K562 (cell line): Measurements from ENCODE around the gene AP1M1. TPM values are rescaled to one million over a fixed set of nuclear protein-coding genes. Genes with fewer than 3 reads are reported as not detected.
A peak's percentile ranks its signal among the peaks of the same experiment; 100 is the strongest.

Experiments used
- ATF1 ChIP-seq, 2 experiments: fragments of 450-650 bp in 1 of 2; IDR thresholded peaks; 2 replicates each; pipeline ENCODE4 v1.6.1; 2016; ENCODE audit warnings: missing compliant biosample characterization in 1 of 2, missing genetic modification characterization in 1 of 2
- CHD1 ChIP-seq: fragments of 200-600 bp; sonication (generic); IDR thresholded peaks from one replicate; pipeline ENCODE4 v1.6.1; 2012; ENCODE audit warnings: mild to moderate bottlenecking, moderate library complexity, low read length, inconsistent platforms
- E2F6 ChIP-seq, 2 experiments: IDR thresholded peaks; 2 replicates each; pipeline ENCODE4 v1.6.1; 2011; ENCODE audit warnings: borderline replicate concordance in 1 of 2, control low read depth in 1 of 2, low read depth in 1 of 2, low read length in 1 of 2, mild to moderate bottlenecking in 1 of 2, mixed read lengths in 1 of 2, moderate library complexity in 1 of 2; ENCODE audit not compliant: insufficient read depth in 1 of 2, insufficient read length in 1 of 2, poor library complexity in 1 of 2, severe bottlenecking in 1 of 2; ENCODE audit errors: extremely low read depth in 1 of 2
- EP400 ChIP-seq: fragments of 450-650 bp; IDR thresholded peaks from 2 replicates; pipeline ENCODE4 v1.6.1; 2017; ENCODE audit warnings: antibody characterized with exemption, mild to moderate bottlenecking, moderate library complexity
- ETV5 ChIP-seq: sonication (generic); formaldehyde crosslinking; IDR thresholded peaks from 2 replicates; pipeline ENCODE4 v1.4.0; 2020; ENCODE audit warnings: low read depth, mild to moderate bottlenecking, missing genetic modification reagents
- GATAD2A ChIP-seq: fragments of 450-650 bp; IDR thresholded peaks from 2 replicates; pipeline ENCODE4 v1.6.1; 2017
- HNRNPL ChIP-seq: fragments of 200-400 bp; formaldehyde crosslinking; IDR thresholded peaks from 2 replicates; pipeline ENCODE4 v1.6.1; 2017; ENCODE audit warnings: low read depth, mild to moderate bottlenecking, low read length
- KDM1A ChIP-seq, 2 experiments: fragments of 450-650 bp; IDR thresholded peaks; 2 replicates each; pipeline ENCODE4 v1.6.1; 2016; ENCODE audit warnings: mild to moderate bottlenecking in 2 of 2
- KLF1 ChIP-seq: fragments of 450-650 bp; IDR thresholded peaks from 2 replicates; pipeline ENCODE4 v1.6.1; 2016; ENCODE audit warnings: missing genetic modification characterization, missing compliant biosample characterization
- MECOM ChIP-seq: fragments of 250-450 bp; sonication (Bioruptor Pico); IDR thresholded peaks from 2 replicates; pipeline ENCODE4 v1.8.0; 2022; ENCODE audit warnings: inconsistent platforms
- MEF2A ChIP-seq: IDR thresholded peaks from 2 replicates; pipeline ENCODE4 v1.6.1; 2011; ENCODE audit warnings: low read depth, mild to moderate bottlenecking, low read length, moderate library complexity; ENCODE audit not compliant: control insufficient read depth
- RBM22 ChIP-seq: fragments of 200-400 bp; formaldehyde crosslinking; IDR thresholded peaks from 2 replicates; pipeline ENCODE4 v1.6.1; 2018; ENCODE audit warnings: low read length, low read depth; ENCODE audit not compliant: poor library complexity, severe bottlenecking
- RFX1 ChIP-seq: fragments of 450-650 bp; IDR thresholded peaks from 2 replicates; pipeline ENCODE4 v1.6.1; 2016; ENCODE audit warnings: mild to moderate bottlenecking, moderate library complexity
- SIN3A ChIP-seq, 2 experiments: fragments of 150-350 bp in 1 of 2; IDR thresholded peaks; 2 replicates each; pipeline ENCODE4 v1.6.1; 2011 to 2016; ENCODE audit warnings: borderline replicate concordance in 2 of 2, low read depth in 2 of 2, low read length in 2 of 2, mild to moderate bottlenecking in 2 of 2, moderate library complexity in 2 of 2; ENCODE audit not compliant: control insufficient read depth in 1 of 2
- THAP12 ChIP-seq: fragments of 250-450 bp; sonication (Bioruptor Pico); IDR thresholded peaks from 2 replicates; pipeline ENCODE4 v1.9.0; 2021; ENCODE audit warnings: mild to moderate bottlenecking, inconsistent platforms
- ZBTB7A ChIP-seq: IDR thresholded peaks from 2 replicates; pipeline ENCODE4 v1.6.1; 2011; ENCODE audit warnings: low read depth, mild to moderate bottlenecking, low read length, moderate library complexity, borderline replicate concordance; ENCODE audit not compliant: control insufficient read depth
- ZFX ChIP-seq: sonication (generic); formaldehyde crosslinking; IDR thresholded peaks from 2 replicates; pipeline ENCODE4 v1.8.0; 2022; ENCODE audit warnings: mild to moderate bottlenecking, missing genetic modification reagents, moderate library complexity
- ZNF668 ChIP-seq: fragments of 250-450 bp; sonication (Bioruptor Pico); IDR thresholded peaks from 2 replicates; pipeline ENCODE4 v1.8.0; 2022; ENCODE audit warnings: mild to moderate bottlenecking, inconsistent platforms
- ZNF766 ChIP-seq: fragments of 200-800 bp; sonication (Bioruptor generic); conservative IDR thresholded peaks from 2 replicates; pipeline ENCODE4 v1.6.1; 2016; ENCODE audit warnings: missing genetic modification characterization, missing compliant biosample characterization
- polyA plus RNA-seq, 8 experiments: library from polyadenylated mRNA; depleted of rRNA in 4 of 8; stranded (reverse) in 5 of 8; unstranded in 3 of 8; fragments of >200 nt; fragmentation: Nextera tagmentation in 2 of 8; fragmentation: Illumina TruSeq in 1 of 8; extraction: Ambion mirVana in 2 of 8; extraction: Trizol in 1 of 8; gene quantifications; 2 replicates each; pipeline versions ENCODE4 v1.2.1 to v1.2.3, GENCODE V29; 2011 to 2014; ENCODE audit warnings: inconsistent platforms in 1 of 8, missing spikeins in 1 of 8
- total RNA-seq, 7 experiments: library from RNA; depleted of rRNA in 6 of 7; stranded (reverse); fragments of >200 nt in 6 of 7; fragmentation: Illumina TruSeq in 2 of 7; extraction: Trizol in 2 of 7; gene quantifications; 2 replicates each; pipeline versions ENCODE4 v1.2.1 to v1.2.3, GENCODE V29; 2011 to 2021; ENCODE audit warnings: low replicate concordance in 1 of 7
- TF ChIP-seq, protein P1 (sequence below): conservative IDR thresholded peaks from 2 replicates; pipeline ENCODE4 v1.6.1; 2011; ENCODE audit warnings: low read depth, mild to moderate bottlenecking, low read length; ENCODE audit not compliant: control insufficient read depth
- TF ChIP-seq, protein P2 (sequence below): fragments of 450-650 bp; formaldehyde crosslinking; IDR thresholded peaks from 2 replicates; pipeline ENCODE4 v1.4.0; 2020; ENCODE audit warnings: mild to moderate bottlenecking, moderate library complexity

AP1M1 gene
- total and polyA plus RNA-seq, 9 of the 15 experiments (the other 6 are each of a cell fraction or from before 2014, with no cell fraction given) = 0.87 to 56.2 (median 29.1) TPM

DNA sequence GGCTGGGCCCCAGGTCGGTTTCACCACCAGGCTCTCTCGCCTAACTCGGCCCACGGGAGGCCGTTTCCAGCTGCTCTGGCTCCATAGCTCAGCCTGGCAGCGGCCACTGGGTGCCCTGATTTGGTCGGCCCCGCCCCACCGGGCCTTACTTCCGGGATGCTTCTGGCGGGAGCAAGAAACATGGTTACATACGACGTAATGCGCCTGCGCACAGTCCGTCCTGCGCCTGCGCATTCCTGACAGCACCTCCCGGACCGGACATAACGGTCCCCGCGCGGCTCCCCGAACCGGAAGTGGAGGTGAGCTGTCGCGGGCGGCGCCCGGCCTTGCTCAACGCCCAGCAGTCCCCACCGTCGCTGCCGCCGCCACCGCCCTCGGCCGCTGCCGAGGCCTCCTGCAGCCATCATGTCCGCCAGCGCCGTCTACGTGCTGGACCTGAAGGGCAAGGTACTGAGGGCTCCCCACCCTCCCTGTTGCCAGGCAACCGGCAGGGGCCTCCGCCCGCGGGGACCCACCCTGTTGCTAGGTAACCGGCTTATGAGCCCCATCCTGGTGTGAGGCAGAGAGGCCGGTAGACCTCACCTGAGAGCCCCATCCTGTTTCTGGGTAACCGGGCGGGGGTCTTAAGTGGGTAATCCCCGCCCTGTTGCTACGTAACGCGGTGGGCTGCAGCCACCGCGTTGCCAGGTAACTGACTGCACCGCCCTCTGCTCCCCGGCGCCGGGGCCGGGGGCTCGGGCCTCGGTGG lies at the start of gene AP1M1 (continued):
- TF ChIP-seq KDM1A (IDR thresholded peaks at IDR 0.05) = peak; percentile 66 to 70; a peak in 3 of 4 replicates
- TF ChIP-seq ZNF766 (CRISPR knock-in tag) = 0 out of 2 replicates have a peak, but pooled peaks have one; percentile 35
- TF ChIP-seq HNRNPL = 0 out of 2 replicates have a peak, but pooled peaks have one; percentile 63
- peak; percentile 95 for TF ChIP-seq ETV5 (CRISPR knock-in tag)
- no peak for TF ChIP-seq THAP12 (CRISPR knock-in tag)
- TF ChIP-seq ATF1 (CRISPR knock-in tag; IDR thresholded peaks at IDR 0.05) = no peak
- TF ChIP-seq ATF1 (tag; IDR thresholded peaks at IDR 0.05) = peak; percentile 64
- TF ChIP-seq E2F6 (IDR thresholded peaks at IDR 0.05; ENCODE audit: borderline replicate concordance in 1 of 2, extremely low read depth in 1 of 2, insufficient read depth in 1 of 2, insufficient read length in 1 of 2, low read depth in 1 of 2, low read length in 1 of 2, poor library complexity in 1 of 2, severe bottlenecking in 1 of 2) = peak; percentile 58 to 77
- peak; percentile 89 for TF ChIP-seq ZFX (CRISPR knock-in tag)
- peak; percentile 74 for TF ChIP-seq RBM22
- peak in 1 of 2 experiments; percentile 55; a peak in 2 of 4 replicates for TF ChIP-seq SIN3A (IDR thresholded peaks at IDR 0.05; ENCODE audit: borderline replicate concordance in 2 of 2, control insufficient read depth in 1 of 2, low read depth in 2 of 2, low read length in 2 of 2)
- TF ChIP-seq, protein P1, sequence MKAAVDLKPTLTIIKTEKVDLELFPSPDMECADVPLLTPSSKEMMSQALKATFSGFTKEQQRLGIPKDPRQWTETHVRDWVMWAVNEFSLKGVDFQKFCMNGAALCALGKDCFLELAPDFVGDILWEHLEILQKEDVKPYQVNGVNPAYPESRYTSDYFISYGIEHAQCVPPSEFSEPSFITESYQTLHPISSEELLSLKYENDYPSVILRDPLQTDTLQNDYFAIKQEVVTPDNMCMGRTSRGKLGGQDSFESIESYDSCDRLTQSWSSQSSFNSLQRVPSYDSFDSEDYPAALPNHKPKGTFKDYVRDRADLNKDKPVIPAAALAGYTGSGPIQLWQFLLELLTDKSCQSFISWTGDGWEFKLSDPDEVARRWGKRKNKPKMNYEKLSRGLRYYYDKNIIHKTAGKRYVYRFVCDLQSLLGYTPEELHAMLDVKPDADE = 0 out of 2 replicates have a peak, but pooled peaks have one; percentile 56
- no peak for TF ChIP-seq GATAD2A
- TF ChIP-seq, protein P2, sequence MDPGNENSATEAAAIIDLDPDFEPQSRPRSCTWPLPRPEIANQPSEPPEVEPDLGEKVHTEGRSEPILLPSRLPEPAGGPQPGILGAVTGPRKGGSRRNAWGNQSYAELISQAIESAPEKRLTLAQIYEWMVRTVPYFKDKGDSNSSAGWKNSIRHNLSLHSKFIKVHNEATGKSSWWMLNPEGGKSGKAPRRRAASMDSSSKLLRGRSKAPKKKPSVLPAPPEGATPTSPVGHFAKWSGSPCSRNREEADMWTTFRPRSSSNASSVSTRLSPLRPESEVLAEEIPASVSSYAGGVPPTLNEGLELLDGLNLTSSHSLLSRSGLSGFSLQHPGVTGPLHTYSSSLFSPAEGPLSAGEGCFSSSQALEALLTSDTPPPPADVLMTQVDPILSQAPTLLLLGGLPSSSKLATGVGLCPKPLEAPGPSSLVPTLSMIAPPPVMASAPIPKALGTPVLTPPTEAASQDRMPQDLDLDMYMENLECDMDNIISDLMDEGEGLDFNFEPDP (CRISPR knock-in tag) = no peak
- peak; percentile 23 for TF ChIP-seq CHD1
- peak; percentile 98 for TF ChIP-seq RFX1
- peak; percentile 71 for TF ChIP-seq EP400
- TF ChIP-seq KLF1 (tag) = peak; percentile 75
- peak; percentile 33 for TF ChIP-seq ZBTB7A
- no peak for TF ChIP-seq MECOM (CRISPR knock-in tag)
- no peak for TF ChIP-seq ZNF668
- TF ChIP-seq MEF2A = no peak
